Ectodermal cell (in vitro differentiated cells): ENCODE results near the gene KCNQ5.

Experiments used
- H3K27ac ChIP-seq: 2 replicates; pipeline ENCODE4 v1.7.0; 2013; ENCODE audit warnings: mild to moderate bottlenecking, low read depth, low read length; ENCODE audit not compliant: insufficient read depth, poor library complexity, severe bottlenecking
- H3K27me3 ChIP-seq: 2 replicates; pipeline ENCODE4 v1.7.0; 2013; ENCODE audit warnings: mild to moderate bottlenecking, low read length; ENCODE audit not compliant: insufficient read depth, control insufficient read depth, poor library complexity, severe bottlenecking
- H3K36me3 ChIP-seq: one replicate; pipeline ENCODE4 v1.7.0; 2013; ENCODE audit warnings: low read length; ENCODE audit not compliant: control insufficient read depth, insufficient read depth
- H3K4me1 ChIP-seq: one replicate; pipeline ENCODE4 v1.7.0; 2013; ENCODE audit warnings: low read length; ENCODE audit not compliant: control insufficient read depth, insufficient read depth
- H3K4me3 ChIP-seq: 2 replicates; pipeline ENCODE4 v1.7.0; 2013; ENCODE audit warnings: low read depth, low read length, control low read depth; ENCODE audit not compliant: insufficient read depth
- H3K9me3 ChIP-seq: 2 replicates; pipeline ENCODE4 v1.7.0; 2013; ENCODE audit warnings: mild to moderate bottlenecking, low read length, moderate library complexity; ENCODE audit not compliant: control insufficient read depth
- WGBS, 2 experiments: methylation state at CpG; one replicate each; pipeline ENCODE4 v1.1.7; 2013; ENCODE audit warnings: missing lambda C conversion rate in 2 of 2; 5-methylcytosine and 5-hydroxymethylcytosine counted together

Gene KCNQ5

DNA sequence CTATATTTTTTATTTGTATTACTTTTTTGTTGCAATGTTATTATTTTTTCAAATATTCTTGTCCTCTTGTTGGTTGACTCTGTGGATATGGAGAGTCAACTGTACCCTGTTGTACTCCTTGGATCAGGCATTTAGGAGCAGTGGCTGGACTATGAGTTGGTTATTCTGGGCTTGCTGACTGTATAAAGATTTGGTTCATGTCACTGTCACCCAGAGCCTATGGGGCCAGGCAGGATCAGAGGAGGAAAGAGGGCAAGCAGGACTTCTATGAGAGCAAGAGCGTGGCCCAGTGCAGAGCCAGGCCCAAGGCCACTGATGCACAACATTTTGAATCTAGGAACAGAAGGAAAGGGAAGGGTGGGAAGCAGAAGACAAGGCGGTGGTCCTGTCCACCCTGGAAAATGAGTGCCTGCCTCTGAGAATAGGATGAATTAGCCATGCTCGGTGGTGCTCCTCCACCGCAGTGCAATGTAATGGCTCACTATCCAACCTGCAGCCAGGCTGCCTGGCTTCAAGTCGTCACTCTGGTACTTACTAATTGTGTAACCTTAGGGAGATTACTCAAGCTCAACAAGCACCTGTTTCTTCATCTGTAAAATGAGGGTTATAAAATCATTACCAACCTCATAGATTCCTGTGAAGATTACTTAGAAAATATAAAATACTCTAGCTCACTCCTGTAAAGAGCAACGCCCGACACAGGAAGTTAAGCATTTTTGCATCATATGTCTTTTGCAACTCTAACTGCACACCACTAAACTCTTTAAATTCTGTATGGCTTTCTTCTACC, 192.1 kb downstream of the KCNQ5 start:
- Histone ChIP-seq H3K9me3 (no peaks in the 10 kb centered on the region), H3K4me3 (no peak overlapping the region), H3K27ac (no peak overlapping the region), H3K27me3 (no peaks in the 10 kb centered on the region), H3K4me1 (no peaks in the 10 kb centered on the region), H3K36me3 (no peaks in the 10 kb centered on the region)
- WGBS, 2 experiments = 83 to 84% methylated on average over 7 of the region's 7 CpGs

DNA sequence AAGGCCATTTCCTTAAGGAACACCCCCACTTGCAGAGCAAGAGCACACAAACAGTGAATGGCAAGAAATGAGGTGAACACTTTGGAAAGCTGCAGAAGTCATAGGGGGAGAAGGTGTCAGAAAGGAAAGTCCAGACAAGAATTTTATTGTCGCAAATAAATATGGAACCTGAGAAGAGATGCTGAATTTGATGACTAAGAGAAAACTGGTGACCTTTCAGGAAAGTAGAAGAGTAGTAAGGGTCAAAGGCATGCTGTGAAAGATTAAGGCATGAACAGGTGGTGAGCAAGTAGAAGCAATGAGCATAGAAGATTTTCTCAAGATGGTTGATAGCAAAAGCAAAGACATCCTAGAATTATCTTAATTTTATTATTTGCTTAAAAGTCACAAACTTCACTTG, 194.2 kb downstream of the KCNQ5 start:
- Histone ChIP-seq H3K27me3 (no peaks in the 10 kb centered on the region), H3K27ac (no peak overlapping the region), H3K4me1 (no peaks in the 10 kb centered on the region), H3K9me3 (no peaks in the 10 kb centered on the region), H3K4me3 (no peak overlapping the region), H3K36me3 (no peaks in the 10 kb centered on the region)
- 95 to 99% methylated on average over 1 of the region's 1 CpG for WGBS, 2 experiments

DNA sequence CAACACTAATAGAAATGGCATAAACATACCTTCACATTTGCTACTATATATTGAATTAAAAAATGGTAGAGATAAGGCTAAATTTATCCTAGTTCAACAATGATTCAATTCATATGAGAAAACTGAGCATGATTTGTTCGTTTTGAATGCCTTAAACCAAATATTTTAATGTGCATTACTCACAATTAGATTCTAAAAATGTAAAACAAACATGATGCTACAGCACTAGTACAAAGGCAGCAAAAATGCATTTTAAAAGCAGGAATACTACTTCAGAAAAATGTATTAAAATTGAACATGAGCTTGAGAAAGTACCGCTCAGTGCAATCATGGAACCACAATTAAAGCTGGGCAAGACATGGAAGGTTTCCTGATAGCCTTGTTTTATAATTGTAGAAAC, 195.3 kb downstream of the KCNQ5 start:
- Histone ChIP-seq H3K9me3 (no peaks in the 10 kb centered on the region), H3K27ac (no peak overlapping the region), H3K27me3 (no peaks in the 10 kb centered on the region), H3K4me1 (no peaks in the 10 kb centered on the region), H3K4me3 (no peak overlapping the region), H3K36me3 (no peaks in the 10 kb centered on the region)
- WGBS, 2 experiments = 93 to 97% methylated on average over 1 to 2 of the region's 2 CpGs

DNA sequence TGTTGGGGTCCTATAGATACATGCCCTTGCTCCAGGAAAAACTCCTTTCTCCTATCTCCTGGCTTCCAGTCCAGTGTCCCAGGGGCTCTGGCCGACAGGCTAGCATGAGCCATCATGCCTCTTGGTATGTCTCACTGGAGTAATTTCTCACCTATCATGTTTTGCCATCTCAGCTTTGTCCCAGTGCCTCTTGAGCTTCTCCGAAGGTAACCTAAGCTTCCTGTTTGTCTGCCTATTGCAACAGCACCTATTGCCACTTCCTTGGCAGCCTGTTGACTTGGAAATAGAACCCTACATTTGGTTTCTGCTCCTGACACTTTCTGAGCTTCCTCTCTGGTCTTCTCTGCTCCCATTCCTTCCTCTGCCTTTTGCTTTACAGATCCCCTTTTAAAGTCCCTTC, 197.7 kb downstream of the KCNQ5 start:
- 90 to 93% methylated on average over 2 of the region's 2 CpGs for WGBS, 2 experiments
- H3K4me3 ChIP-seq = no peak overlapping the region
- no peaks in the 10 kb centered on the region for H3K4me1 ChIP-seq
- no peak overlapping the region for H3K27ac ChIP-seq
- no peaks in the 10 kb centered on the region for H3K27me3 ChIP-seq
- H3K36me3 ChIP-seq = no peaks in the 10 kb centered on the region
- H3K9me3 ChIP-seq = no peaks in the 10 kb centered on the region

DNA sequence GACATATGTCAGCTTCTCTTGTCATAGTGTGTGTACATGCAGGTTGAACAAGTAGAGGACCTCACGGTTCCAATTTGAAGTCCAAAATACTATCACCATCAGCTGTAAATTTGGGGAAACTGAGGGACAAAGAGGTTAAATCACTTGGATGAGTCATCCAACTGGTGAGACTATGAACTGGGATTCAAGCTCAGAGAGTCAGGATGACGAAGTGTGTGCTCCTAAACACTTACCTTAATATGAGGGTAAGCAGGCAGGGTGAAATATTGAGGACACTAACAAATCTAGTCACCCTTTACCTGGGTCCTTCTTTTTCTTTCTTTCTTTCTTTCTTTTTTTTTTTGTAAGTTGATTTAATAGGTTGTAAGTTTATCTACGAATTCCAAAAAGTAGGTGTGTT, 198.3 kb downstream of the KCNQ5 start:
- Histone ChIP-seq H3K9me3 (no peaks in the 10 kb centered on the region), H3K27ac (no peak overlapping the region), H3K4me1 (no peaks in the 10 kb centered on the region), H3K27me3 (no peaks in the 10 kb centered on the region), H3K4me3 (no peak overlapping the region), H3K36me3 (no peaks in the 10 kb centered on the region)
- 77 to 82% methylated on average over 2 to 3 of the region's 3 CpGs for whole genome bisulfite sequencing, 2 experiments

DNA sequence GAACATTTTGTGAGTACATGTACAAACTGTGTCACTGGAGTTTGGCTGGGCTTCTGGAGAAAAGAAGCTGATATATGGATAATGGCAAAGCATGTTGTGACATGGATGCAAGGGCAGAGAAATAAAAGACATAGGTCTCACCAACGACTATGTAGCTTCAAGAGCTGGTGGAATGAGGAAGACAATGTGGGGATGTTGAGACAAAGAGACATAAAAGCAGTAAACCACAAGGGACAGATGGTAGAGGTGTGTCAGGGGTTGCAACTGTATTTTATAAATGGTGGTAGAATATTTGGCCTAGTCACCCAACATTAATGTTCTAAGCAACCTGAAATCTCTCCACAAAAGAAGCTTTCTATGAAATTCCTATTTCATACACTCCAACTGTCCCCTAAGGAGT, 199.0 kb downstream of the KCNQ5 start:
- H3K9me3 ChIP-seq = no peaks in the 10 kb centered on the region
- no peaks in the 10 kb centered on the region for H3K36me3 ChIP-seq
- H3K4me3 ChIP-seq = no peak overlapping the region
- no peak overlapping the region for H3K27ac ChIP-seq
- H3K27me3 ChIP-seq = no peaks in the 10 kb centered on the region
- H3K4me1 ChIP-seq = no peaks in the 10 kb centered on the region
- WGBS, 2 experiments = 79 to 85% methylated on average over 1 of the region's 1 CpG

DNA sequence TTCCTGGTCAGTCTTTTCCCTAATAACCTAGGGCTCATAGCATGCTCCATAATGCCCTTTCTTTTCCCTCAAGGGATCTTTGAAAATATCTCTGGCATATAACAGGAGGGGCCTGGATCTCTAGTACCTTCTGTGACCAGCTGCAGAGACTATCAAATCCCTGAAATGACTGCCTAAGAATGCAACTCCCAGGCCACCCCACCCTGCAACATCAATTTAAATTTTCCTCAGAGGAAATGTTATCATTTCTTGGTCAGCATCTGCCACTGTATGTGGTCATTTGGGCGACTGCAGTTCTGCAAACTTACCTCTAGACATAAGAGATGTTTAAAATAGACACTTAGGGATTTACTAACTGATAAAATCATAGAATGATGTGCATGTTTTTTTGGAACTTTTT, 200.2 kb downstream of the KCNQ5 start:
- Histone ChIP-seq H3K27me3 (no peaks in the 10 kb centered on the region), H3K36me3 (no peaks in the 10 kb centered on the region), H3K9me3 (no peaks in the 10 kb centered on the region), H3K4me1 (no peaks in the 10 kb centered on the region), H3K27ac (no peak overlapping the region), H3K4me3 (no peak overlapping the region)
- 100% methylated on average over 1 of the region's 1 CpG; no CpG with 5 or more reads in 1 of the 2 experiments for WGBS, 2 experiments

DNA sequence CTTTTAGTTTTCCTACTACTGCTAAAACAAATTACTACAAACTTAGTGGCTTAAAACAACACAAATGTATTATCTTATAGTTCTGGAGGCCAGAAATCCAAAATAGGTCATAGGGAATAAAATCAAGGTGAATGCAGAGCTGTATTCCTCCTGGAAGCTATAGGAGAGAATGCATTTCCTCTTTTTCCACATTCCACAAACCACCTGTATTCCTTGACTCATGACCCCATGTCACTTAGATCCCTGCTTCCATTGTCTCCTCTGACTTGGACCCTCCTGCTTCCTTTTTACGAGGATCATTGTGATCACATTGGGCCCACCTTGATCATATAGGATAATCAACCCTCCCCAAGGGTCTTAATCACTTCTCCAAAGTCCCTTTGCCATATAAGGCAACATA, 200.8 kb downstream of the KCNQ5 start:
- H3K27ac ChIP-seq = no peak overlapping the region
- H3K36me3 ChIP-seq = no peaks in the 10 kb centered on the region
- no peaks in the 10 kb centered on the region for H3K9me3 ChIP-seq
- no peaks in the 10 kb centered on the region for H3K27me3 ChIP-seq
- no peaks in the 10 kb centered on the region for H3K4me1 ChIP-seq
- 83 to 94% methylated on average over 1 of the region's 1 CpG for WGBS, 2 experiments
- no peak overlapping the region for H3K4me3 ChIP-seq

DNA sequence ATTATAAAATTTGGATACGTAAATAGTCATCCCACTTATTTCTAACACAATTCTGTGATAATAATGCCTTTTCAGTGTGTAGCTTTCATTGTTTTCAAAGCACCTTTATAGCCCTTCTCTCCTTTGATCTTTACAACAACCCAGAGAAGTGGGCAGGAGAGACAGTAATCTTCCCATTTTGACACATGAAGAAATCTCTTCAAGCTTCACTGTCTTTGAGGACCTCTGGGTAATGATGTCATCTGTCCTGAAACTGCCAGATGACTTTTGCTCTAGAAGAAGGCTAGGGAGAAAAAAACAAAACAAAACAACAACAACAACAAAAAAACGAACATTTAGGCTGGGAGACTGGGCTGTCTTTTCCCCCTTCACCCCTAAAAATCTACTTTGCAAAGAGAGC, 203.0 kb downstream of the KCNQ5 start:
- Histone ChIP-seq H3K27me3 (no peaks in the 10 kb centered on the region), H3K27ac (no peak overlapping the region)

DNA sequence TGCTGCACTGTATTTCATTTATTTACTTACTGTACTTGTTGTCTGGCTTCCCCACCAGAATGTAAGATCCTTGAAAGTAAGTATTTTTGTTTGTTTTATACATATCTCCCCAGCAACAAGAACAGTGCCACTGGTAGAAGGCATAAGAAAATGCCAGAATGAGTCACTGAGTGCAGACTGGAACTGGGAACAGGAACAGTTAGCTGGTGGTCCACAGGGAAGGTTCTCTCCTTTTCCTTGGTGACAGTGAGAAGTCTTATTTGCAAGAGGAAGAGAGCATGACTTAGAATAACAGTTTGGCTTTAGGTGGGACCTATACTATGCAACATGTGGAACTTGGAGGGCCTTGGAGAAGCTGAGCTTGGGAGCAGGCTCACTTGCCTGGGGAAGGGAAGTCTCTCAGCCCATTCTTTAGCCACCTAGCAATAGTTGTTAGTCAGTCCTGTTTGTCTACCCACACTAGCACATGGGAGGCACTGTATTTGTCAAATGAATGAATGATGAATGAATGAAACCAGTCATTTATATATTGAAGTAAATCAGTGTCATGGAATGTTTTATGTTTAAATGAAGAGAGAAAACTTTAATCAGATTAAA, 203.5 kb downstream of the KCNQ5 start:
- H3K27me3 ChIP-seq = no peaks in the 10 kb centered on the region
- no peaks in the 10 kb centered on the region for H3K9me3 ChIP-seq
- no peaks in the 10 kb centered on the region for H3K36me3 ChIP-seq
- no peak overlapping the region for H3K4me3 ChIP-seq
- no peak overlapping the region for H3K27ac ChIP-seq
- no peaks in the 10 kb centered on the region for H3K4me1 ChIP-seq

More for the DNA sequence above, 203.0 kb downstream of the KCNQ5 start:
- WGBS, 2 experiments = 75 to 79% methylated on average over 1 to 2 of the region's 2 CpGs
- Histone ChIP-seq H3K9me3 (no peaks in the 10 kb centered on the region), H3K4me3 (no peak overlapping the region), H3K36me3 (no peaks in the 10 kb centered on the region), H3K4me1 (no peaks in the 10 kb centered on the region)
